IMR-90 (cell line): Measurements from ENCODE around the gene ANKRD30A. TPM values are rescaled to one million over a fixed set of nuclear protein-coding genes. Genes with fewer than 3 reads are reported as not detected.

Source experiments
- ATAC-seq: fragments of 200-7000 bp; cut with Tn5 transposase; 2 replicates; pipeline ENCODE4 v1.9.1; 2020; ENCODE audit warnings: low read depth, mild to moderate bottlenecking, moderate library complexity
- BruUV-seq: library from RNA; stranded (reverse); fragments of 400-500 nt; replicated peaks from 2 replicates; lab custom pipeline; 2021; lab: Mats Ljungman, UMichigan
- CTCF ChIA-PET: fragments of 300-600 bp; formaldehyde crosslinking; extraction: SDS; loops from one replicate; lab custom pipeline; 2021; ENCODE audit warnings: antibody characterized with exemption; lab: Yijun Ruan, JAX
- POLR2A ChIA-PET: fragments of 300-600 bp; sonication (Branson Sonifier 250); formaldehyde crosslinking; loops from one replicate; lab custom pipeline; 2022; ENCODE audit warnings: antibody characterized with exemption; ENCODE audit not compliant: unreplicated experiment; lab: Charles Lee
- DNase-seq: peaks from one replicate; pipeline ENCODE4 v3.0.0; 2013
- H2AFZ ChIP-seq: replicated peaks from 2 replicates; pipeline ENCODE3; 2013; ENCODE audit warnings: low read length, mild to moderate bottlenecking; ENCODE audit not compliant: poor library complexity
- H2AK5ac ChIP-seq: 2 replicates; pipeline ENCODE4 v1.6.1; 2013; ENCODE audit warnings: low read depth, low read length, inconsistent platforms
- H2AK9ac ChIP-seq: replicated peaks from 2 replicates; pipeline ENCODE3; 2013; ENCODE audit warnings: mild to moderate bottlenecking, low read depth, low read length, moderate library complexity; ENCODE audit not compliant: poor library complexity
- H2BK120ac ChIP-seq: 2 replicates; pipeline ENCODE4 v1.6.1; 2013; ENCODE audit warnings: low read depth, low read length, inconsistent platforms
- H2BK15ac ChIP-seq: 3 replicates; pipeline ENCODE4 v1.6.1; 2013; ENCODE audit warnings: low read depth, low read length, inconsistent platforms
- H2BK20ac ChIP-seq: 2 replicates; pipeline ENCODE4 v1.6.1; 2013; ENCODE audit warnings: low read depth, mild to moderate bottlenecking, inconsistent platforms, low read length, moderate library complexity
- H2BK5ac ChIP-seq: 2 replicates; pipeline ENCODE4 v1.6.1; 2013; ENCODE audit warnings: mild to moderate bottlenecking, low read depth, low read length, inconsistent platforms; ENCODE audit not compliant: poor library complexity, severe bottlenecking
- H3K14ac ChIP-seq: replicated peaks from 2 replicates; pipeline ENCODE4 v1.6.1; 2013; ENCODE audit warnings: low read depth, low read length, inconsistent platforms
- H3K18ac ChIP-seq: 2 replicates; pipeline ENCODE4 v1.6.1; 2013; ENCODE audit warnings: low read depth, low read length, control low read depth
- H3K23ac ChIP-seq: 2 replicates; pipeline ENCODE4 v1.6.1; 2013; ENCODE audit warnings: low read depth, low read length, inconsistent platforms
- H3K27ac ChIP-seq: 2 replicates; pipeline ENCODE4 v1.5.1; 2013; ENCODE audit warnings: mild to moderate bottlenecking, control low read depth, low read length; ENCODE audit not compliant: insufficient read depth
- H3K27me3 ChIP-seq: 2 replicates; pipeline ENCODE4 v1.6.1; 2013; ENCODE audit warnings: low read length; ENCODE audit not compliant: control insufficient read depth, insufficient read depth
- H3K36me3 ChIP-seq: 2 replicates; pipeline ENCODE4 v1.6.1; 2013; ENCODE audit warnings: low read length, mixed read lengths; ENCODE audit not compliant: control insufficient read depth, insufficient read depth
- H3K4ac ChIP-seq: 2 replicates; pipeline ENCODE4 v1.6.1; 2013; ENCODE audit warnings: low read depth, low read length, inconsistent platforms
- H3K4me1 ChIP-seq: 2 replicates; pipeline ENCODE4 v1.6.1; 2013; ENCODE audit warnings: low read length, mixed read lengths; ENCODE audit not compliant: control insufficient read depth, insufficient read depth
- H3K4me2 ChIP-seq: 2 replicates; pipeline ENCODE4 v1.6.1; 2013; ENCODE audit warnings: low read depth, mild to moderate bottlenecking, control low read depth, low read length, moderate library complexity
- H3K4me3 ChIP-seq: 2 replicates; pipeline ENCODE4 v1.5.1; 2013; ENCODE audit warnings: low read depth, mild to moderate bottlenecking, control low read depth, low read length, moderate library complexity; ENCODE audit not compliant: insufficient read depth
- H3K56ac ChIP-seq: 2 replicates; pipeline ENCODE4 v1.6.1; 2013; ENCODE audit warnings: low read length, inconsistent platforms; ENCODE audit not compliant: insufficient read depth; ENCODE audit errors: extremely low read depth
- H3K79me1 ChIP-seq, 2 experiments: 2 replicates each; pipeline ENCODE4 v1.6.1; 2013; ENCODE audit warnings: low read length in 2 of 2, inconsistent platforms in 1 of 2, low read depth in 1 of 2
- H3K9ac ChIP-seq: 2 replicates; pipeline ENCODE4 v1.6.1; 2013; ENCODE audit warnings: low read depth, low read length, control low read depth
- H3K9me1 ChIP-seq: 2 replicates; pipeline ENCODE4 v1.6.1; 2013; ENCODE audit warnings: low read length, inconsistent platforms; ENCODE audit not compliant: insufficient read depth
- H3K9me3 ChIP-seq: 2 replicates; pipeline ENCODE4 v1.6.1; 2013; ENCODE audit warnings: low read length; ENCODE audit not compliant: control insufficient read depth, insufficient read depth
- H4K20me1 ChIP-seq: 2 replicates; pipeline ENCODE4 v1.6.1; 2013; ENCODE audit warnings: low read length, inconsistent platforms; ENCODE audit not compliant: insufficient read depth
- H4K5ac ChIP-seq: 2 replicates; pipeline ENCODE4 v1.6.1; 2013; ENCODE audit warnings: mild to moderate bottlenecking, low read depth, low read length, control low read depth
- H4K8ac ChIP-seq, 2 experiments: 2 replicates each; pipeline ENCODE4 v1.6.1; 2013; ENCODE audit warnings: low read depth in 2 of 2, low read length in 2 of 2, control low read depth in 1 of 2, inconsistent platforms in 1 of 2
- H4K91ac ChIP-seq: 2 replicates; pipeline ENCODE4 v1.6.1; 2013; ENCODE audit warnings: low read depth, low read length, inconsistent platforms; ENCODE audit not compliant: insufficient read depth
- CEBPB ChIP-seq: IDR thresholded peaks from 2 replicates; pipeline ENCODE4 v1.6.1; 2012; ENCODE audit warnings: low read depth, low read length, improper control_type of control experiment
- WGBS, 2 experiments: methylation state at CpG; one replicate each; pipeline versions ENCODE4 v1.1.5 to v1.1.7; 2013; ENCODE audit warnings: missing lambda C conversion rate in 2 of 2; ENCODE audit not compliant: insufficient read length in 1 of 2; ENCODE audit errors: extremely low coverage in 2 of 2; 5-methylcytosine and 5-hydroxymethylcytosine counted together
- dilution Hi-C: fragments of 300-500 bp; cut with HindIII; formaldehyde crosslinking; loops from one replicate; pipeline ENCODE4 v1.14.3; 2018; ENCODE audit warnings: low sequenced_read_pairs; ENCODE audit not compliant: unreplicated experiment
- in situ Hi-C: fragments of 300-500 bp; cut with MboI; formaldehyde crosslinking; loops from 3 replicates; pipeline ENCODE4 v1.14.3; 2019; ENCODE audit warnings: low sequenced_read_pairs, inconsistent platforms, mixed read lengths
- intact Hi-C: fragments of 100-400 bp; cut with micrococcal nuclease; formaldehyde crosslinking; loops from 2 replicates; pipeline ENCODE4 v1.10.0; 2022
- polyA plus RNA-seq, 3 experiments: library from polyadenylated mRNA; depleted of rRNA; stranded (reverse); fragments of >200 nt; gene quantifications; 2 replicates each; pipeline ENCODE4 v1.2.3, GENCODE V29; 2012; ENCODE audit warnings: low replicate concordance in 1 of 3
- total RNA-seq: library from RNA; depleted of rRNA; stranded (reverse); fragments of >200 nt; gene quantifications from 2 replicates; pipeline ENCODE4 v1.2.3, GENCODE V29; 2012

ANKRD30A gene
- total and polyA plus RNA-seq, 2 of the 4 experiments (the other 2 are of a cell fraction): not detected

GRCh38 chr10:37124532-37124931 is 866 bp upstream of the ANKRD30A start:
- H3K4me3 ChIP-seq: no peak overlapping the region
- no peak overlapping the region for H2AK9ac ChIP-seq
- H3K9ac ChIP-seq: no peak overlapping the region
- H3K27ac ChIP-seq: no peak overlapping the region
- no peak overlapping the region for H3K4ac ChIP-seq
- no TSS peak for BruUV-seq
- H3K79me1 ChIP-seq: no peaks in the 10 kb centered on the region
- intact Hi-C loops: no loop called here
- no peak overlapping the region for H2AFZ ChIP-seq
- no peak overlapping the region for H4K8ac ChIP-seq
- no peak overlapping the region for H3K4me2 ChIP-seq
- ATAC-seq: no peak
- TF ChIP-seq CEBPB: no peak
- CTCF ChIA-PET: no interaction called here
- H3K23ac ChIP-seq: no peak overlapping the region
- dilution Hi-C loops: no loop called here
- no peak for DNase-seq
- no peak overlapping the region for H2BK120ac ChIP-seq
- H2BK15ac ChIP-seq: no peak overlapping the region
- H3K36me3 ChIP-seq: no peaks in the 10 kb centered on the region
- H4K20me1 ChIP-seq: no peaks in the 10 kb centered on the region
- H3K4me1 ChIP-seq: no peaks in the 10 kb centered on the region
- H3K18ac ChIP-seq: no peak overlapping the region
- H3K56ac ChIP-seq: no peak overlapping the region
- no peak overlapping the region for H2AK5ac ChIP-seq
- H3K9me1 ChIP-seq: no peaks in the 10 kb centered on the region
- no peaks in the 10 kb centered on the region for H3K27me3 ChIP-seq
- H4K5ac ChIP-seq: no peak overlapping the region
- in situ Hi-C loops: no loop called here
- POLR2A ChIA-PET: no interaction called here
- H4K91ac ChIP-seq: no peak overlapping the region
- H3K14ac ChIP-seq: no peak overlapping the region
- H2BK20ac ChIP-seq: no peak overlapping the region
- H2BK5ac ChIP-seq: no peak overlapping the region
- 100% methylated on average over 4 of the region's 21 CpGs; no CpG with 5 or more reads in 1 of the 2 experiments for WGBS, 2 experiments
- peaks cover 13% of the 10 kb centered on the region; the same call in 1 of the 2 replicates for H3K9me3 ChIP-seq
